ACC112 (cell line): Measurements from ENCODE around the gene DTNB.

ENCODE experiments used
- H2AFZ ChIP-seq: fragments of 200-600 bp; sonication (generic); one replicate; pipeline ENCODE4 v1.6.0; 2017; ENCODE audit warnings: antibody characterized with exemption, low read length; ENCODE audit not compliant: unreplicated experiment
- H3K27ac ChIP-seq: fragments of 200-600 bp; sonication (generic); 2 replicates; pipeline ENCODE4 v1.5.1; 2014; ENCODE audit warnings: low read depth, mild to moderate bottlenecking, antibody characterized with exemption, low read length, moderate library complexity
- H3K27me3 ChIP-seq: fragments of 200-600 bp; sonication (generic); 2 replicates; pipeline ENCODE4 v1.6.1; 2014; ENCODE audit warnings: mild to moderate bottlenecking, antibody characterized with exemption, low read length, moderate library complexity, mixed read lengths; ENCODE audit not compliant: insufficient read depth
- H3K36me3 ChIP-seq: fragments of 200-600 bp; sonication (generic); 2 replicates; pipeline ENCODE4 v1.6.1; 2016; ENCODE audit warnings: mild to moderate bottlenecking, antibody characterized with exemption, low read length, moderate library complexity, mixed read lengths; ENCODE audit not compliant: insufficient read depth
- H3K4me1 ChIP-seq: fragments of 200-600 bp; sonication (generic); one replicate; pipeline ENCODE4 v1.6.1; 2016; ENCODE audit warnings: low read length, mixed read lengths; ENCODE audit not compliant: insufficient read depth, unreplicated experiment, control insufficient read depth
- H3K4me3 ChIP-seq: fragments of 200-600 bp; sonication (generic); 2 replicates; pipeline ENCODE4 v1.5.1; 2014; ENCODE audit warnings: mild to moderate bottlenecking, low read depth, low read length
- H3K79me2 ChIP-seq: fragments of 200-600 bp; sonication (generic); one replicate; pipeline ENCODE4 v1.6.0; 2016; ENCODE audit warnings: low read length; ENCODE audit not compliant: control insufficient read depth, unreplicated experiment, insufficient read depth

The DTNB gene

GRCh38 chr2:25330273-25330672, 343.1 kb downstream of the DTNB start:
- Histone ChIP-seq H3K79me2 (no peaks in the 10 kb centered on the region), H3K27ac (no peak overlapping the region), H3K4me3 (no peak overlapping the region), H3K27me3 (no peaks in the 10 kb centered on the region), H3K36me3 (peaks cover 12% of the 10 kb centered on the region), H2AFZ (no peak overlapping the region), H3K4me1 (no peaks in the 10 kb centered on the region)

GRCh38 chr2:25328152-25329085, 345.0 kb downstream of the DTNB start:
- no peaks in the 10 kb centered on the region for H3K4me1 ChIP-seq
- no peaks in the 10 kb centered on the region for H3K27me3 ChIP-seq
- no peaks in the 10 kb centered on the region for H3K79me2 ChIP-seq
- no peak overlapping the region for H2AFZ ChIP-seq
- H3K4me3 ChIP-seq, result no peak overlapping the region
- H3K36me3 ChIP-seq, result peaks cover 12% of the 10 kb centered on the region
- H3K27ac ChIP-seq, result no peak overlapping the region
